HT1080 (cell line): ENCODE measurements around the gene DOHH. TPM values are rescaled to one million over a fixed set of nuclear protein-coding genes. Genes with fewer than 3 reads are reported as not detected.
"Not testable (repeated sequence)": the region's sequence is repeated elsewhere in the genome, so short reads cannot be mapped to it uniquely, and the experiment has no call there.

Experiments
- DNase-seq: peaks from one replicate; pipeline ENCODE4 v3.0.0-alpha.2; 2015; ENCODE audit warnings: low read depth
- total RNA-seq: library from RNA; depleted of rRNA; stranded (reverse); fragments of >200 nt; shearing (Covaris generic); gene quantifications from 2 replicates; pipeline ENCODE4 v1.2.3, GENCODE V29; 2014

DOHH gene
- total RNA-seq, 1 experiment from 2014 or later = 45.3 TPM

GRCh38 chr19:3459965-3460582, 40.4 kb downstream of the DOHH start:
- no peak for DNase-seq

- DNase-seq = peak; percentile 36
These were observed 41.2 kb downstream of the DOHH start for GRCh38 chr19:3459089-3459881.

GRCh38 chr19:3458229-3459088, 42.0 kb downstream of the DOHH start:
- no peak for DNase-seq

DNA sequence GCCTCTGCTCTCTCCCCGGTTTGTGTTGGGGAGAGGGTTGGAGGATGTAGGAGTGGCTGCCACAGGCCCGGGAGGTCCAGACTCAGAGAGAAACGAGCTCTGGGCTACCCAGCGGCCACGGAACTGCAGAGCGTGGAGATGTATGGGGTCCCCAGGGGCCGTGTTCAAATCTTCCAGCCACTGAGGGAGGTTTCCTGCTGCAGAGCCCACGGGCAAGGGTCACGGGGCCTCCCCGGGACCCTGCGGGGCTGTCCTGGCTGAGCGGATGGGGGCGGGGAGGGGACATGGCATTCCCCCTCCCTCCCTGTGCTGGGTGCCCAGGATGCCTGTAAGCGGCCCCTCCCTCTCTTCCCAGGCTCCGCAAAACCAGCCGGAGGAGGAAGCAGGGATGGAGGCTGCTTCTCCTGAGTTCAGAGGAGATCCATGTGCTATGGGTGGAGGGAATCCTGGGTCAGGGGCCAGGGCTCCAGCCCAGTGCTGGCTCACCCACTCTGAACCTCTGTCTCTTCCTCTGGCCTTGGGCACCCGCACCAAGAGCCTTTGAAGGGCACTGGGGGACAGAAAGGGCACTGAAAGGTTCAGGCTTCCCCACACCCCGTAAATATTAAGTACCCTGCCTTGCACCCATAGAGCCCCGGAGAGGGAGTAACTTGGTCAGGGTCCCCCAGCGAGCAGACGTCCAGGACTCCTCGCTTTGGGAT, 42.8 kb downstream of the DOHH start:
- DNase-seq = no peak

GRCh38 chr19:3456925-3457527, 43.4 kb downstream of the DOHH start:
- DNase-seq = no peak

- DNase-seq = no peak
These were observed 44.4 kb downstream of the DOHH start for GRCh38 chr19:3455960-3456601.

DNA sequence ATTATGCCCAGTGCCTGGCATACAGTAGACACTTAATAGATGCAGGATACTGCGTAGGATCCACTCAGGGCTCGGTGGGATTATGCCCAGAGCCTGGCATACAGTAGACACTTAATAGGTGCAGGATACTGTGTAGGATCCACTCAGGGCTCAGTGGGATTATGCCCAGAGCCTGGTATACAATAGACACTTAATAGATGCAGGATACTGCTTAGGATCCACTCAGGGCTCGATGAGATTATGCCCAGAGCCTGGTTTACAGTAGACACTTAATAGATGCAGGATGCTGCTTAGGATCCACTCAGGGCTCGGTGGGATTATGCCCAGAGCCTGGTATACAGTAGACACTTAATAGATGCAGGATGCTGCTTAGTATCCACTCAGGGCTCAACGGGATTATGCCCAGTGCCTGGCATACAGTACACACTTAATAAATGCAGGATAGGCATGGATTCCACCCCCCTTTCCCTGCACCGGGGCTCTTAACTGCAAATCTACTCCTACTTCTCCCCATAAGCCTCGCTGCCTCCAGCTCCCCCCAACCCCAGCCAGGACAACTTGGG, 45.0 kb downstream of the DOHH start:
- DNase-seq = no peak

GRCh38 chr19:3454656-3455392, 45.6 kb downstream of the DOHH start:
- DNase-seq = no peak

GRCh38 chr19:3453840-3454239, 46.6 kb downstream of the DOHH start:
- DNase-seq = no peak

DNA sequence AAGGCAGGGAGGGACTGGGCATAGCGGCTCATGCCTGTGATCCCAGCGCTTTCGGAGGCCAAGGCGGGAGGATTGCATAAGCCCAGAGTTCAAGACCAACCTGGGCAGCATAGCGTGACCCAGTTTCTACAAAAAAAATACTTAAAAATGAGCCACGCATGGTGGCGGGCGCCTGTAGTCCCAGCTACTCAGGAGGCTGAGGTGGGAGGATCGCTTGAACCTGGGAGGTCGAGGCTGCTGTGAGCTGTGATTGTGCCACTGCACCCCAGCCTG, 47.6 kb downstream of the DOHH start:
- not testable (repeated sequence) for DNase-seq

DNA sequence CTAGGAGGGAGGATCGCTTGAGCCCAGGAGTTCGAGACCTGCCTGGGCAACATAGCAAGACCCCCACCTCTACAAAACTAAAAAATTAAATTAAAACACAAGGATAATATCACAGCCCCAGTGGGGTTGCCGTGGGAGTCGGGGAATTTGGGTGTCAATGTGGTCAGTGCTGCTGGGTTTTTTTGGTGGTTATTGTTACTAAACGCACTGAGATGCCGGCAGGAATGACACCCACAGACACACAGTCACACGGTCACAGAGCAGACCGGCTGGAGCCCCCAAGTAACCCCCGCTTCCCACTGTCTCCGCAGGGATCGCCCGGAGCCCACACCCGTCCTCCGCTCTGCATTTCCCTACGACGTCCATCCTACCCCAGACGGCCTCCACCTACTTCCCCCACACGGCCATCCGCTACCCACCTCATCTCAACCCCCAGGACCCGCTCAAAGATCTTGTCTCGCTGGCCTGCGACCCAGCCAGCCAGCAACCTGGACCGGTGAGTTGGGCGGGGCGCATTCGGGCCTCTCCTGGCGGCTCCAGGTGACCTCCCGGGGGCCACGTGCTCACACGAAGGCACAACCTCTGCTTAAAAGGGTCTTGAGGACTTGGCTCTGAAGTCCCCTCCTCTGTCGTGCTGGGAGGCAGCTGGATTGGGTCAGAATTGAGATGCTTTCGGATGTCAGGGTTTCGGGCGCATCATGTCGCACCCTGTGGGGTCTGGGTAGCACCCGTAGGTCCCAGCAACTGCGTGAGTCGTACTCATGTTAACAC, 48.1 kb downstream of the DOHH start:
- no peak for DNase-seq

DNA sequence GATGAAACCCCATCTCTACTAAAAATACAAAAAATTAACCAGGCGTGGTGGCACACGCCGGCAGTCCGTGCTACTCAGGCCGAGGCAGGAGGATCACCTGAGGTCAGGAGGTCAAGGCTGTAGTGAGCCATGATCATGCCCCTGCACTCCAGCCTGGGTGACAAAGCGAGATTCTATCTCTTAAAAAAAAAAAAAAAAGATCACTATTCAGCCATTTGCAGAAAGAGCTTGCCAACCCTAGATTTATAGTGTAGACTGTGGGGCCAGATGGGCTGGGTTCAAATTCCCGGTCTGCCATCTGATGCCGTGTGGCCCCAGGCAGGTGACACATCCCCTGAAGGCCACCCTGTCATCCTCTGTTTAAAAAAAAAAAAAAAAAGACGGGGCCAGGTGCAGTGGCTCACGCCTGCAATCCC, 49.0 kb downstream of the DOHH start:
- peak; percentile 28 for DNase-seq

GRCh38 chr19:3450796-3451411, 49.6 kb downstream of the DOHH start:
- peak; percentile 100 for DNase-seq

GRCh38 chr19:3448616-3449334, 51.7 kb downstream of the DOHH start:
- DNase-seq = no peak

DNA sequence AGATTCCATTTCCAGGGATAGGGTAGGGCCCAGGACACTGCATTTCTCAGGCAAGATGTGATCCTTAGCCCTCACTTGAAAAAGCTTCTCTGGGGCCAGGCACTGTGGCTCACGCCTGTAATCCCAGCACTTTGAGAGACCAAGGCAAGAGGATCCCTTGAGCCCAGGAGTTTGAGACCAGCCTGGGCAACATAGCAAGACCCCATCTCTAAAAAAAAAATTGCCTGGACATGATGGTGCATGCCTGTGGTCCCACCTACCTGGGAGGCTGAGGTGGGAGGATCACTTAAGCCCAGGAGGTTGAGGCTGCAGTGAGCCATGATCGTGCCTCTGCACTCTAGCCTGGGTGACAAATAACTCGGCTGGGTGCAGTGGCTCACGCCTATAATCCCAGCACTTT, 53.8 kb downstream of the DOHH start:
- DNase-seq = not testable (repeated sequence)

DNA sequence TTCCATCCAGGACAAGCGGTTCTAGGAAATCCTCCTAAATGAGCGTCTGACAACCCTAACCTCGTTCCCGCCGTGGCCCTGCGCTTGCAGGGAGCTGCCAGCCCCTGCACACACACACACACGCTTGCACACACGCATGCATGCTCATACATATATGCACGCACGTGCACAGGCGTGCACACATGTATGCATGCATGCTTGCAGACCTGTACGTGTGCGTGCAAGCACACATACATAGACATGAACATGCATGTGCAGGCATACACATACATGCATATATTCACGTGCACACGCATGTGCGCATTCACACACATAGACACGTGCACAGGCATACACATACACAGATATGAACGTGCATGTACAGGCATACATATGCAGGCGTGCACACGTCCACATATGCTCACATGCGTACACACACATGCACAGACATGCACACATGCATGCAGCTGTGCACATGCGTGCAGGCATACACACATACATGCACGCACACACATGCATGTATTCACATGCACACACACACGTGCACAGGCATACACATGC, 55.7 kb downstream of the DOHH start:
- no peak for DNase-seq
